Endothelial cell of umbilical vein (primary cell): ENCODE results near the gene PEX5. TPM values are rescaled to one million over a fixed set of nuclear protein-coding genes. Genes with fewer than 3 reads are reported as not detected.

ENCODE experiments used
- BruUV-seq: library from RNA; stranded (reverse); fragments of 400-500 nt; replicated peaks from 2 replicates; lab custom pipeline; 2021; lab: Mats Ljungman, UMichigan
- CTCF ChIA-PET: fragments of 300-600, 350-600 bp; sonication (Branson Sonifier 250); formaldehyde crosslinking; loops from one replicate; lab custom pipeline; 2021; ENCODE audit warnings: antibody characterized with exemption, inconsistent platforms; lab: Charles Lee
- POLR2A ChIA-PET: fragments of 300-600, 350-600 bp; sonication (Branson Sonifier 250); formaldehyde crosslinking; loops from one replicate; lab custom pipeline; 2021; ENCODE audit warnings: antibody characterized with exemption, inconsistent platforms; lab: Charles Lee
- DNase-seq: peaks from one replicate; pipeline ENCODE4 v3.0.0-alpha.2; 2011; ENCODE audit warnings: low read depth, low spot score
- FAIRE-seq: peaks from 2 replicates; lab custom pipeline; 2011; peaks lifted over from hg19 to GRCh38; lab: Jason Lieb, UNC
- H2AFZ ChIP-seq: 2 replicates; pipeline ENCODE4 v1.6.0; 2012; ENCODE audit warnings: low read depth, low read length, control low read depth, inconsistent platforms
- H3K27ac ChIP-seq: 2 replicates; pipeline ENCODE4 v1.5.1; 2011; ENCODE audit warnings: low read depth, mild to moderate bottlenecking, control low read depth, low read length, moderate library complexity; ENCODE audit not compliant: insufficient read depth
- H3K27me3 ChIP-seq, 2 experiments: 2 replicates each; pipeline versions ENCODE4 v1.6.0 to v1.6.1; 2011; ENCODE audit warnings: low read length in 2 of 2, mixed read lengths in 1 of 2; ENCODE audit not compliant: control insufficient read depth in 2 of 2, insufficient read depth in 2 of 2
- H3K36me3 ChIP-seq, 2 experiments: 2 replicates in 1 of 2; 3 replicates in 1 of 2; pipeline ENCODE4 v1.5.1; 2011; ENCODE audit warnings: low read length in 2 of 2, mild to moderate bottlenecking in 1 of 2, moderate library complexity in 1 of 2; ENCODE audit not compliant: control insufficient read depth in 2 of 2, insufficient read depth in 2 of 2; ENCODE audit errors: extremely low read depth in 1 of 2
- H3K4me1 ChIP-seq: 3 replicates; pipeline ENCODE4 v1.5.1; 2011; ENCODE audit warnings: mild to moderate bottlenecking, low read length; ENCODE audit not compliant: control insufficient read depth, insufficient read depth; ENCODE audit errors: extremely low read depth
- H3K4me2 ChIP-seq: 2 replicates; pipeline ENCODE4 v1.6.1; 2011; ENCODE audit warnings: low read length, control low read depth, mixed read lengths; ENCODE audit not compliant: insufficient read depth
- H3K4me3 ChIP-seq, 3 experiments: fragments of 200-600 bp in 1 of 3; sonication (generic), shearing (Covaris generic) in 1 of 3; replicated peaks in 1 of 3; 2 replicates each; pipeline ENCODE4 v1.5.1; 2011 to 2016; ENCODE audit warnings: control low read depth in 3 of 3, low read length in 3 of 3, mild to moderate bottlenecking in 2 of 3, inconsistent platforms in 1 of 3, low read depth in 1 of 3, moderate library complexity in 1 of 3; ENCODE audit not compliant: insufficient read depth in 1 of 3
- H3K79me2 ChIP-seq: 2 replicates; pipeline ENCODE4 v1.6.0; 2012; ENCODE audit warnings: low read length, inconsistent platforms; ENCODE audit not compliant: control insufficient read depth, insufficient read depth
- H3K9ac ChIP-seq: replicated peaks from 2 replicates; pipeline ENCODE3; 2011; ENCODE audit warnings: low read length, control low read depth; ENCODE audit not compliant: insufficient read depth; ENCODE audit errors: extremely low read depth
- H3K9me1 ChIP-seq: replicated peaks from 3 replicates; pipeline ENCODE4 v1.6.0; 2011; ENCODE audit warnings: mild to moderate bottlenecking, low read length; ENCODE audit not compliant: control insufficient read depth, insufficient read depth; ENCODE audit errors: extremely low read depth
- H3K9me3 ChIP-seq: replicated peaks from 2 replicates; pipeline ENCODE4 v1.5.1; 2012; ENCODE audit warnings: low read length, inconsistent platforms; ENCODE audit not compliant: control insufficient read depth, insufficient read depth
- H4K20me1 ChIP-seq: replicated peaks from 2 replicates; pipeline ENCODE3; 2011; ENCODE audit warnings: mild to moderate bottlenecking, low read length; ENCODE audit not compliant: control insufficient read depth, insufficient read depth; ENCODE audit errors: extremely low read depth
- EZH2 ChIP-seq: IDR thresholded peaks from 2 replicates; pipeline ENCODE4 v1.6.1; 2012; ENCODE audit warnings: borderline replicate concordance, low read depth, mild to moderate bottlenecking, moderate library complexity, low read length, inconsistent platforms; ENCODE audit not compliant: severe bottlenecking
- FOS ChIP-seq: IDR thresholded peaks from 2 replicates; pipeline ENCODE4 v1.6.1; 2011; ENCODE audit warnings: mild to moderate bottlenecking, low read length, moderate library complexity, borderline replicate concordance; ENCODE audit not compliant: insufficient read depth
- GATA2 ChIP-seq: IDR thresholded peaks from 2 replicates; pipeline ENCODE4 v1.7.0; 2011; ENCODE audit warnings: low read depth, mild to moderate bottlenecking, moderate library complexity, mixed read lengths, low read length; ENCODE audit not compliant: insufficient read length, insufficient read depth
- JUN ChIP-seq: IDR thresholded peaks from 2 replicates; pipeline ENCODE4 v1.6.1; 2011; ENCODE audit warnings: borderline replicate concordance, low read depth; ENCODE audit not compliant: insufficient read length, insufficient read depth
- MYC ChIP-seq: IDR thresholded peaks from one replicate; pipeline ENCODE4 v1.6.1; 2011; ENCODE audit warnings: mild to moderate bottlenecking, low read depth, low read length
- POLR2A ChIP-seq: IDR thresholded peaks from 2 replicates; pipeline ENCODE4 v1.6.1; 2012; ENCODE audit warnings: low read depth, mild to moderate bottlenecking, control low read depth, low read length
- POLR2AphosphoS5 ChIP-seq: IDR thresholded peaks from 2 replicates; pipeline ENCODE4 v1.6.1; 2012; ENCODE audit warnings: low read depth, mild to moderate bottlenecking, control low read depth, low read length, moderate library complexity; ENCODE audit not compliant: insufficient read depth
- dilution Hi-C: fragments of 300-500 bp; cut with MboI; formaldehyde crosslinking; loops from one replicate; pipeline ENCODE4 v1.15.0; 2019; ENCODE audit warnings: low sequenced_read_pairs; ENCODE audit not compliant: extremely low pct_ligation_motif_present
- intact Hi-C: fragments of 100-400 bp; cut with micrococcal nuclease; formaldehyde crosslinking; loops from one replicate; pipeline ENCODE4 v1.10.0; 2022
- polyA plus RNA-seq, 4 experiments: library from polyadenylated mRNA; depleted of rRNA in 3 of 4; stranded (reverse) in 3 of 4; unstranded in 1 of 4; fragments of >200 nt; gene quantifications; 2 replicates each; pipeline versions ENCODE4 v1.2.1 to v1.2.3, GENCODE V29; 2011 to 2012; ENCODE audit warnings: missing spikeins in 1 of 4
- total RNA-seq: library from RNA; stranded (reverse); gene quantifications from 2 replicates; pipeline ENCODE4 v1.2.3, GENCODE V29; 2021
- TF ChIP-seq, protein P1 (sequence below): IDR thresholded peaks from 2 replicates; pipeline ENCODE4 v1.6.1; 2011; ENCODE audit not compliant: insufficient read depth, insufficient read length
- TF ChIP-seq, protein P2 (sequence below), 2 donors: IDR thresholded peaks; 1 replicate in 1 of 2; 2 replicates in 1 of 2; pipeline ENCODE4 v1.5.1; 2011; ENCODE audit warnings: low read length in 2 of 2, mild to moderate bottlenecking in 2 of 2, moderate library complexity in 2 of 2, control low read depth in 1 of 2, inconsistent platforms in 1 of 2, low read depth in 1 of 2; ENCODE audit not compliant: insufficient read depth in 1 of 2; ENCODE audit errors: extremely low read depth in 1 of 2

The PEX5 gene
- total and polyA plus RNA-seq, 2 donors (not counting 3 experiments of a cell fraction or from before 2014, with no cell fraction given), result 12.9 to 32.3 TPM

DNA sequence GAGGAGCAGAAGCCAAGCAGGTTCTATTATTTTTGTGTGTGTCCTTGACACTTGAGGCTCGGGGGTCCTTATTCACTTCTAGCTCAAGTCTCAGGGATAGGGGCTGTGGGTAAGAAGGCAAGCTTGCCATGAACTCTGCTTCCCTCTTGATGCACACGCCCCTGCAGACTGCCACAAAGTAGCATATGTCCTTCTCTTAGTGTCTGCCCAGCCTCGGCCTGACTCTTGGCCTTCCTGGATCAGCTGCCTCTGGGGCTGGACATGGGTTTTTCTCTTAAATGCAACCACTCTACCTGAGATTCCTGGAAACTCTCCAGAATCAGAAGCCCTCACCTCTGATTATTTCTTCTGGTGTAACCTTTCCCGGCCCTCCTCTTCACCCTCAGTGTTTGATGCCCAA lies 28.2 kb upstream of the PEX5 start:
- FAIRE-seq, result no peak
- Histone ChIP-seq H3K79me2 (no peaks in the 10 kb centered on the region), H3K9me3 (no peaks in the 10 kb centered on the region), H3K36me3 (no peaks in the 10 kb centered on the region), H3K4me1 (no peaks in the 10 kb centered on the region), H2AFZ (no peak overlapping the region), H4K20me1 (no peaks in the 10 kb centered on the region), H3K9ac (no peak overlapping the region), H3K4me3 (no peak overlapping the region), H3K27me3 (peaks cover 11 to 12% of the 10 kb centered on the region in 2 experiments), H3K27ac (no peak overlapping the region), H3K9me1 (no peaks in the 10 kb centered on the region), H3K4me2 (no peak overlapping the region)
- DNase-seq, result no peak
- CTCF ChIA-PET, result interaction anchor here (1.1 to 4.9 kb wide), 2 partner anchors 15 to 19 kb away, joined by 3 to 17 read pairs; no protein-coding TSS in a partner anchor
- POLR2A ChIA-PET, result no interaction called here
- dilution Hi-C loops, result no loop called here
- intact Hi-C loops, result no loop called here
- TF ChIP-seq, protein P1, sequence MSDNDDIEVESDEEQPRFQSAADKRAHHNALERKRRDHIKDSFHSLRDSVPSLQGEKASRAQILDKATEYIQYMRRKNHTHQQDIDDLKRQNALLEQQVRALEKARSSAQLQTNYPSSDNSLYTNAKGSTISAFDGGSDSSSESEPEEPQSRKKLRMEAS, result no peak
- TF ChIP-seq POLR2AphosphoS5, result no peak
- no peak for TF ChIP-seq FOS
- TF ChIP-seq EZH2, result no peak
- TF ChIP-seq MYC, result no peak
- no peak for TF ChIP-seq GATA2
- no peak for TF ChIP-seq JUN
- no peak for TF ChIP-seq POLR2A
- TF ChIP-seq, protein P2, sequence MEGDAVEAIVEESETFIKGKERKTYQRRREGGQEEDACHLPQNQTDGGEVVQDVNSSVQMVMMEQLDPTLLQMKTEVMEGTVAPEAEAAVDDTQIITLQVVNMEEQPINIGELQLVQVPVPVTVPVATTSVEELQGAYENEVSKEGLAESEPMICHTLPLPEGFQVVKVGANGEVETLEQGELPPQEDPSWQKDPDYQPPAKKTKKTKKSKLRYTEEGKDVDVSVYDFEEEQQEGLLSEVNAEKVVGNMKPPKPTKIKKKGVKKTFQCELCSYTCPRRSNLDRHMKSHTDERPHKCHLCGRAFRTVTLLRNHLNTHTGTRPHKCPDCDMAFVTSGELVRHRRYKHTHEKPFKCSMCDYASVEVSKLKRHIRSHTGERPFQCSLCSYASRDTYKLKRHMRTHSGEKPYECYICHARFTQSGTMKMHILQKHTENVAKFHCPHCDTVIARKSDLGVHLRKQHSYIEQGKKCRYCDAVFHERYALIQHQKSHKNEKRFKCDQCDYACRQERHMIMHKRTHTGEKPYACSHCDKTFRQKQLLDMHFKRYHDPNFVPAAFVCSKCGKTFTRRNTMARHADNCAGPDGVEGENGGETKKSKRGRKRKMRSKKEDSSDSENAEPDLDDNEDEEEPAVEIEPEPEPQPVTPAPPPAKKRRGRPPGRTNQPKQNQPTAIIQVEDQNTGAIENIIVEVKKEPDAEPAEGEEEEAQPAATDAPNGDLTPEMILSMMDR (IDR thresholded peaks at IDR 0.05; ENCODE audit: extremely low read depth in 1 of 2, insufficient read depth in 1 of 2, low read depth in 1 of 2, low read length in 2 of 2), result no peak
- no TSS peak for BruUV-seq
